ENCODE data around the gene LAMTOR5. TPM values are rescaled to one million over a fixed set of nuclear protein-coding genes. Genes with fewer than 3 reads are reported as not detected.

LAMTOR5 gene
- total RNA-seq: 47.6 and 51.9 TPM in 2 replicates

GRCh38 chr1:110407260-110408210 is at the start of gene LAMTOR5:
Gene LAMTOR5, minus strand, starts transcription at chr1:110407694. Its CDS starts 74 bp downstream, at chr1:110407620.

GRCh38 chr1:110450929-110451328 is 43.4 kb upstream of the LAMTOR5 start, which contains the start of gene PROK1:
Gene PROK1, plus strand, starts transcription at chr1:110451149. Its CDS starts 68 bp downstream, at chr1:110451217.

GRCh38 chr1:110390692-110391245 is 16.7 kb downstream of the LAMTOR5 start, which contains the start of gene SLC16A4:
Gene SLC16A4, minus strand, starts transcription at chr1:110391026. Its CDS starts 1,703 bp downstream, at chr1:110389323.

Other genes starting within 250 kb of the LAMTOR5 start
- 0.68 and 7.0 TPM in 2 replicates for gene KCNC4, start 197.4 kb downstream of the LAMTOR5 start, total RNA-seq
- 42.4 and 49.9 TPM in 2 replicates for gene RBM15, start 68.3 kb downstream of the LAMTOR5 start, total RNA-seq
- 10.6 and 52.3 TPM in 2 replicates for gene SLC16A4, start 16.7 kb downstream of the LAMTOR5 start, total RNA-seq
- not detected in 2 replicates for gene PROK1, start 43.5 kb upstream of the LAMTOR5 start, total RNA-seq
- gene KCNA10, start 111.5 kb upstream of the LAMTOR5 start, total RNA-seq: not detected in 2 replicates
- gene KCNA2, start 198.7 kb upstream of the LAMTOR5 start, total RNA-seq: under 0.01 TPM in 1 of 2 replicates, not detected in the other